Endometrium (tissue), 2 donors: ENCODE measurements around the gene LPO.

Source experiments
- FAIRE-seq: peaks from 2 replicates; lab custom pipeline; 2012; peaks lifted over from hg19 to GRCh38; lab: Jason Lieb, UNC
- donor health status: control.
- donor health status: control.

Gene LPO

DNA sequence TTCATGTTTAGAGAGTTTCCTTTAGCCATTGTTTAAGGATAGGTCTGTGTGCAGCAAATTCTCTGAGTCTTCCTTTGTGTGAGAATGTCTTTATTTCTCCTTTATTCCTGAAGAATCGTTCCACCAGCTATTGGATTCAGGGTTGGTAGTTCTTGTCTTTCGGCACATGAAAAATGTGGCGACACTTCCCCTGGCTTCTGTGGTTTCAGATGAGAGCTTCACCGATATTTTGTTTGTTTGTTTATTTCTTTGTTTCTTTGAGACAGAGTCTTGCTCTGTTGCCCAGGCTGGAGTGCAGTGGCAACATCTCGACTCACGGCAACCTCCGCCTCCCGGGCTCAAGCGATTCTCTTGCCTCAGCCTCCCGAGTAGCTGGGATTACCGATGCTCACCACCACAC is 23.8 kb downstream of the LPO start:
- FAIRE-seq, result no peak

DNA sequence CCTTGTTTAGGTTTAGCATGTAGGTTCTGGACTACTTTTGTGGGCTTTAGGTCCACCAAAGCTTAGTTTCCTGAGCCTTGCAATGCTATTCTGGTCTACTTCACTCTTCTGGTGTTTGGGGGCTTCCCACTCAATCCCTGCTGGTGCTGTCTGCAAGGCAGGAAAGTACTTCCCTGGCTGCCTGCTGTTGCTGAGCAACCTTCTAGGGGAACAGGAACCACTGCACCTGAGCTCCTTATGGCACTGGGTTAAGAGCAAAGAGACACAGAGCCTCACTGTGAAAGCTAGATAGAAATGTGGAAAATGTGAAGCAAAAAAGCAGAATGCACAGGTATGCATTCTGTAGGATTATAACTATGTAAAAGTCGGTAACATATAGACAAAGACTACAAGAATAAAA is 25.4 kb downstream of the LPO start:
- no peak for FAIRE-seq

DNA sequence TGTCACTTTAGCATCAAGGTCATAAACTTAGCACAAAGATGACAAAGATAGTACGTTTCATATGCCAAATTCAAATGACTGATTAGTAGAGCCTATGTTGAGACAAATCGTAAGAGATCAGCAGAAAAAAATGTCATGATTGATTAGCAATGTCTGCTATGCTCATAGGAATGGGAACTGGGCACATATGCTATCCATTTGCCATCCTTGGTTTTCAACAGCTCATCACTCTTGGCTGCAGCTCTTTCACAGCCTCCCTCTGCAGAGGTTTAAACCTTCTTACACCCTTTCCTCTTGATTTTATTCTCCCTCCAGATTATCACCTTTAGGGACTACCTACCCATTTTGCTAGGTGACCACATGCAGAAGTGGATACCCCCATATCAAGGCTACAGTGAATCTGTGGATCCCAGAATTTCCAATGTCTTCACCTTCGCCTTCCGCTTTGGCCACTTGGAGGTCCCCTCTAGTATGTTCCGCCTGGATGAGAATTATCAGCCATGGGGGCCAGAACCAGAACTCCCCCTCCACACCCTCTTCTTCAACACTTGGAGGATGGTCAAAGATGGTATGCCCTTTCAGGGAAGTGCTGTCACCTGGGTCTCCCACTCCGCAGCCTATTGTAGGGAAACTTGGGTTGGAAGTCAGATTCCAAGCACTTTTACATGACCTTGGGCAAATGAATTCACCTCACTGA is 26.2 kb downstream of the LPO start:
- no peak for FAIRE-seq

DNA sequence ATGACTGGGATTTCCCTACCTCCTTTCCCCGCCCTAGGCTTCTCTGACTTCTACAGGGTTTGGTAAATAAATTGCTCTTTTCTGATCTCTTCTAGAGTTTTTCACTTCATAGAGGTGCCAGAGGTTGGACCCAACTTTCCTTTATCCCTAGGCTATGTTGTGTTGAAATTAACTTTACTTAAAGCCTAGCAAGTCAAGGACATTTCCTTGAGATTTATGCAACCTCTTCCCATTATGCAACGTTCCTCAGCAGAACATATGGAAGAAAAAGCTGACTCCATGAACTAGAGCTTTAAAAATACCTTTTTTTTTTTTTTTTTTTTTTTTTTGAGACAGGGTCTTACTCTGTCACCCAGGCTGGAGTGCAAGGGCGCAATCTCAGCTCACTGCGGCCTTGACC is 26.9 kb downstream of the LPO start:
- FAIRE-seq, result no peak

DNA sequence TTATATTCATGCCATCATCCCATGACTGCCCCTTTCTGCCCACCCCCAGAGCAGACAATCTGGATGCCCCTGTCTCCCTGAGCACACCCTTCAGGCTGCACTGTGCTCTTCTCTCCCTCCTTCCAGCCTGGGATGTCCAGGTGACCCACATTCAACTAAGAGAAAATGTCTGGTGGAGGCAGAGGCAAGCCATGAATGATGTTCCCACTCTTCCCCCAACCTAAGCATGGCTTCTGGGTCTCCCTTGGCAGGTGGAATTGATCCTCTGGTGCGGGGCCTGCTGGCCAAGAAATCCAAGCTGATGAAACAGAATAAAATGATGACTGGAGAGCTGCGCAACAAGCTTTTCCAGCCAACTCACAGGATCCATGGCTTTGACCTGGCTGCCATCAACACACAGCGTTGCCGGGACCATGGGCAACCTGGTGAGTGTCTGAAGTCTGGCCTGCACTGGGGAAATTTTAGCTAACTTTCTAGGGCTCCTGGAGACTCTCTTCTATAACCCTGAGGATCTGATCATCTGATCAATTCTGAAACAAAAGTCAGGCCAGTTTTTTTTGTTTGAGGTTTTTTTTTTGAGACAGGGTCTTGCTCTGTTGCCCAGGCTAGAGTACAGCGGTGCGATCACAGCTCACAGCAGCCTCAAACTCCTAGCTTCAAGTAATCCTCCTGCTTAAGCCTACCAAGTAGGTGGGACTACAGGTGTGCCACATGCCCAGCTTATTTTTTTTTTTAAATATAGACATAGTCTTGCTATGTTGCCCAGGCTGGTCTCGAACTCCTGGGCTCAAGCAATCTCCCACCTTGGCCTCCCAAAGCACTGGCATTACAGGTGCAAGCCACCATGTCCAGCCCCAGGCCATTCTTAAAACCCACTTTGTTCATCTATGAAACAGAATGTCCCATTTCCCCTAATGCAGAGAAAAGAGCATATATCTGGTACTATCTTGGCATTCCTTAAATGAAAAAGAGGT is 27.8 kb downstream of the LPO start:
- FAIRE-seq, result no peak

DNA sequence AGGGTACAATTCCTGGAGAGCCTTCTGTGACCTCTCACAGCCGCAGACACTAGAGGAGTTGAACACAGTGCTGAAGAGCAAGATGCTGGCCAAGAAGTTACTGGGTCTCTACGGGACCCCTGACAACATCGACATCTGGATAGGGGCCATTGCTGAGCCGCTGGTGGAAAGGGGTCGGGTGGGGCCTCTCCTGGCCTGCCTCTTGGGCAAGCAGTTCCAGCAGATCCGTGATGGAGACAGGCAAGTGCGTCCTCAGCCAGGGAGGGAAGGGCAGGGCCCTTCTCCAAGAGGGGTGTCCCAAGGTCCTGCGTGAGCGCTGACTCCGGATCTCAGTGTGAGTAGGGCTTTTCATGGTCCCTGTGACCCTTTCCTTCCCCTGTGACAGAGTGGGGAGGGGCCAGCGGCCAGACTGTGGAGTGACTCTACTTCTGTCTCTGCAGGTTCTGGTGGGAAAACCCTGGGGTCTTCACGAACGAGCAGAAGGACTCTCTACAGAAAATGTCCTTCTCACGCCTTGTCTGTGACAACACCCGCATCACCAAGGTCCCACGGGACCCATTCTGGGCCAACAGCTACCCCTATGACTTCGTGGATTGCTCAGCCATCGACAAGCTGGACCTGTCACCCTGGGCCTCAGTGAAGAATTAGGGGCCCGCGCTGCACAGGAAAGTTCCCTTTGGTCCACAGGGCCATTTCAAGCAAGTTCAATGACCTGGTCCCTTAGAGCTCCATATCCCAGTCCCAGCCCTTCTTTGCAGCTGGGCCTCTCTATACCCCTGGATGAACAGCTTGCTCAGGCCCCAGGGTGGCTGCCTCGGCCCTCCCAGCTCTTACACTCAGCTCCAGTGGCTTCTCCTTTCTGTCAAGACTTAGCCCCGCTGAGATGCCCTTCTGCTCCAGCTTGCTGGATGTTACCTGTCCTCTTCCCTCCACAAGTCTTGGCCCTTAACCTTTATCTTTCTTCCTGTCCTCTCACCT is 29.3 kb downstream of the LPO start:
- no peak for FAIRE-seq

DNA sequence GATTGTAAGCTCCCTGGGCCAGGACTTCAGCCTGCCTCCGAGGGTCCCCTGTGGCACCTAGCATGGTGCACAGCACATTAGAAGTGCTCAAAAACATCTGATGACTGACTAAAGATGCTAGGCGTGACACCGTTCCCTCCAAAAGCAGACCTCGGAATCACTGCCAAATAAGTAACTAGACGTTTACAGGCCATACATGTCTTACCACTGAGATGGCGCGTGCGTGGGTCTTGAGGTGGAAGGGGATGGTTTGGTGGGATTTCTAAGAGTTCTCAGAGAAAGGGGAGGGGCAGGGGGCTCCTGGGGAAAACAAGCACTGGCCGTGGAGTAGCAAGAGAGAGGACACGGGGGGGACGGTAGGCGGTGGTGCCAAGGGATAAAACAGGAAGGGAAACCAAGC is 29.9 kb downstream of the LPO start:
- FAIRE-seq, result no peak

DNA sequence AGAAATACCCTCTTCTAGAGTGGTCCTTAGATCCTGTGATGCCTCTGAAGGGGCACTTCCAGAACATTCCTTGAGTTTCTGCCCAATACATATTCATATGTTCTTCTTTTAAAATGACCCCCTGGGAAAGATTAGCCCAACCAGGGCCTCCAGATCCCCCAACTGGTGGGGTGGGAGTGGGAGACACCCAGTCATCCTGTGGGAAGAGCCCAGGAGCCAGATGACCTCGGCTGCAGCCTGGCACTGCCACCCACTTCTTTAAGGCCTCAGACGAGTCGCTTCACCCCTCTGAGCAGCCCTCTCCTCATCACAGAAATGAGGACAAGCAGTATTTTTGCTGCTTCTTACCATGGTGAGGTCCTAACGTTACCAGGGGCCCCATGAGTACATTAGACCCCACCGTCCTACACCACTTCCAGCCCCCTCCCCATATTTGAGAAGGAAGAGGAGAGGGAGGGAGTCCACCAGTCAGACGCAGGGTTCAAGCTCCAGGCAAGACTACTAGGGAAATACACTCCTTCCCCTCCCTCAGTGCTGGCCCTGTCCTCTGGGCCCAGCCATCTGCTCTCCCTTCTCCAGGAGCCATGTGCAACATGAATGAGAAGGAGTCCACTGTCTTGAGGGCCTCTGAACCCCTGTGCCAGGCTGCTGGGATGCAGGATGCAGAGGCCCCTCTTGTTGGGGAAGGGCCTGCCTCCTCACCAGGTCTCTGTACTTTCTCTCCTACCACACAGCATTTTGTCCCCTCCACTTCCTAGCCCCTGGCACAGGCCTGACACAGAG is 30.6 kb downstream of the LPO start:
- no peak for FAIRE-seq

DNA sequence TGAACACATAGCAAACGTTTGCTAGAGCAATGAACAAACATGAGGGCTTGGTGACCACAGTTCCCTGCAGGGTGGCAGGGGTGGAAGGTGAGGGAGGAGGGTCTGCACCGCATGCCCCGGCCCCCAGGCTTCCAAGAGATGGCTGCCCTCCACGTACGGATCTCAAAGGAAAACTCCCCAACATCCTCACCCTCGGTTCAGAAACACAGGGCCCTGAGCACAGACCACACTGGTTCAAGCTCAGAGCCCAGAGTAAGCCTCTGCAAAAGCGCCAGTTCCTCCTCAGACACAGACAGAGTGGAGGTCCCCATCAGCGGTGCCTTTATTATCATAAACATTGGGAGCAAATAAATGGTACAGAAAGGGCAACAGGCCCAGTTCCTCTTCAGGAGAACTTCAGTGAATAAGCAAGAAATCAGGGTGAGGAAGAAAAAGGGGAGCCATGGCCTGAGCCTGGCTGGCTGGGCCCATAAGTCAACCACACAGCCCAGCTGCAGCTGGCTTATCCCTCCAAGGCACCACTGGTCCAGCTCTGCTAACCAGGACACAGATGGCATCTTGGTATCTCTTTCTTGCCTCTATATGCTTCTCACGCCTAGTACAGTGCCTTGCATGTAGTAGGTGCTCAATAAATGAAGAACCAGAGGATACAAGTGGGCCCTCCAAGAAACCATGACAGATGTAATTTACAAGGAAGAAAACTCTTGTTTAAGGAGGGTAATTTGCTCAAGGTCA is 31.3 kb downstream of the LPO start:
- no peak for FAIRE-seq

DNA sequence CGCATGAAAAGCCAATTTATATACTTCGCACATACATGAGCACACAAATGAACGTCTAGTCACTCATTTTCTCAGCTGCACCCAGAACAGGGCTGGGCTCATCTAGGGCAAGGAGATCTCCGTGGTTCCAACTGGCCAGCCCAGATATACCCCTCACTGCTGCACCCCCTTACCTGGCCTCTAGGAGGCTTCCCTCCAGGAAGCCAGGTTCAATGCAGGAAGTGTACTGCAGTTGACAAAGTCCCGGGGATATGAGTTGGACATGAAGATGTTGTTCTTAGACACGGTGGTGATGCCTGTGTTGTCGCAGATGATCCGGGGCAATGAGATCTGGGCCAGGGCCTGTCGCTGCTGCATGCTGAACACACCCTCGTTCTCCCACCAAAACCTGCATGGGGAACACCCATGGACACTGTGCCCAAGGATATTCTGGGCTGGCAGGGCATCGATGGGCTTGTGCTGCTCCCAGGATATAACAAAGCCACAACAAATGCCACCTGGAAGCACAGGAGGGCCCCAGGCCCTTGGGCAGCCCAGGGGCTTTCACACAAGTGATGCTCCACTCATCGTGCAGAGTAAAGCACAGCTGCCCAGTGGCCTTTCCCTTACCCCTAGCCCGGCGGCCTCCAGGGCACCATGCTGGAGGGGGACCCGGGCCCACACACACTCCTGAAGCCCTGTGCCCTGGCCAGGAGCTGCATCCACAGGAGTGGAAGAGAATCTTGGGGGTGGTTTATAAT is 32.3 kb downstream of the LPO start:
- no peak for FAIRE-seq

DNA sequence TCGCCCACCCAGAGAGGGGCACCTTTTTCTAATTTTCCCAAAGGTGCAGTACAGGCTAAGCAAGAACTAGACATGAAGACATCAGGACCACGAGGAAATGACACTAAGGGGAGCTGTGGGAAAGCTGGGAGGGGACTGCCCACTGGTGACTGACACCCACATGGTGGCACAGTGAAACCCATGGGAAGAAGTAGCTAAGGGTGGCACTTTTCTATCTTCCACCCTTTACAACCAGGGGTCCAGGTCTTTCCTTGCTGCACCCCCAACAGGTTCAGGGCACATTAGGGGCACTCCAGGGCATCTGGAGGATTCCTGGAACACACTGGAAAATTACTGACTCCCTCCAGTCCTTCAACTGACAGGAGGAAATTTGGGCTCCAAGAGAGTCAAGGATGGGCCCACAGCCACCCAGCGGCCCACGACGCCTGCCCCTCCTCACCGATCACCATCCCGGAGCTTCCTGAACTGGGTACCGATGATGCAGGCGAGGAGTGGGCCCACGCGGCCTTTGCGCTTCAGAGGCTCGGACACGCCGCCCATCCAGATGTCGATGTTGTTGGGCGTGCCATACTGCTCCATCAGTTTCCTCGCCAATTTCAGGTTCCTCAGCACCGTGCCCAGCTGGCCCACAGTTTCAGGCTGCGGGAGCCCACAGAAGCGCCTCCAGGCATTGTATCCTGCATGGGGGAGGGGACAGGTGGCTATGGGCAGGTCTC is 33.0 kb downstream of the LPO start:
- FAIRE-seq, result no peak

DNA sequence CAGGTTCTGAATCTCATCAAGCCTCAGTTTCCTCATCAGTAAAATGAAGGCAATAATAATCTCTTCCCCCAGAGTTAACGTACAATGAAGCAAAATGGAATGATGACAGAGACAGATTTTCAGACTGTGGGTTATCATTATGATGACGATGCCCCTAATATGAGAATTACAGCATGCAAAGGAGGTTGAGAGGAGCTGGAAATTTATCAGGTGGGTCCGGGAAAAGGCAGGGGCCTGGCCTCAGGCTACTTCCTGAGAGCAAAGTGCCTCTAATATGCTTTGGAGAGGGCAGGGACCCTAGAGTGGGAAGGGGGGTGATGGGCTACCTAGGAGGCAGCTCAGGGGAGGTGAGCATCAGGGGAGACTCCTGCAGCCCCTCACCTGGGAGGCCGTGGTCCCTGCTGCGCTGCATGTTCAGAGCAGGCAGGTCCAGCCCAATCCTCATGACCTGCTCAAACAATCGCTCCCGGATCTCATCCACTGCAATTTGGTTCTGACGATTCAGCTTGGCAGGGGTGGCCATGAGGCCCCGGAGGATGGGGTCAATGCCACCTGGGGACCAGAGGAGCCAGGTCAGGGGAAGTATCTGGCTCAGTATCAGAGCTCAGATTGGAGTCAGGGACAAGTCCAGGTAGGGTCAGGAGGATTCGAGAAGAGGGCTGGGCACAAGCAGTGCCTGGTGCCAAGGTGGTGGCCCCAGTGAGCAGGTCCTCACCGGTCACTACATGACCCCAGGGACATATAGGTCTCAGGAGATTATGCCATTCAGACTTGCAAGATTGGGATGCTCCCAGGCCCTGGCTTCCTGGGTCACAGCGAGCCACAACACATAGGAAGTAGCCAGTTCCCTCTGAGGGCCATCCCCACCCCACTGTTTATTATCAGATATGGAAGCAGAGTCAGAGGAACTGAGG is 34.2 kb downstream of the LPO start:
- no peak for FAIRE-seq

DNA sequence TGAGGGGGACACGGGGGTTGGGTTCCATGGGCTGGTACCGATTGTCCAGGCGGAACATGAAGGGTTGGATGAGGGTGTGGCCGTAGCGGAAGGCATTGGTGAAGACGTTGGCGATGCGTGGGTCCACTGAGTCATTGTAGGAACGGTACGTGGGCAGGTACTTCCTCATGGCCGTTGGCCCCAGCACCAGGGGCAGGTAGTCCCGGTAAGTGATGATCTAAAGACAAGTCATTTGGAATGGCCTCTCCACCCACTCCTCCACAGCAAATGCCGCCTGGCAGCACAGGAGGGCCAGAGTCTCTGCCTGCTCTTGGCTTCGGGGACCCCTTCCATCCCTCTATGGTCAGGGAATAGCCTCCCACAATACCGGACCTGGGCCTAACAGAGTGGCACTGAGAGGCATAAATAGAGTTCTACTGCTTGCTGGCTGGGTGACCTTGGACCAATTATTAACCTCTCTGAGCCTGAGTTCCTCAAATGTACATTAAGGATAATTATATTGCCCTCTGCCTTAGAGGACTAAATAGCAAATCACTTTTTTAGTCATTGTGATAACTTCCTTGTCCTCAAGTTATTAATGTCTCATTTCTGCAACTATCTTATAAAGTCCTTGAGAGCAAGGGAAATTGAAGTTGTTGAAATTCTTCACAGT is 35.2 kb downstream of the LPO start:
- no peak for FAIRE-seq

DNA sequence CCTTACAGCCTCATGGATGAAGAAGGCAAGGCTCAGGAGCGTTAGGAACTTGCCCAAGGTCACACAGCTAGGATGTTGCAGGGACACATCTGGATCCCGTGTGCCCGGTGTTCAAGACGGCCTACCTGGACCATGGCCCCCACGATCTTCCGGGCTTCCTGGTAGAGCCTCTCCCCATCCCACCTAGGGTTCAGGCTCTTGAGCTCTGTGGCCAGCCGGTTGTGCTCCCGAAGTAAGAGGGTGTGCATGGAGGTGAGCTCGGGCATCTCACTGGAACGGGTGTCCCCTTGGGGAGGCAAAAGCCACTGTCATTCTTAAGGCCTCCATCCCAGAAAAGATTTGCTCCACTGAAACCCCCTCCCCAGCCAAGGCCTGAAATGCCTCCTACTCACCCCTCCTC is 37.0 kb downstream of the LPO start:
- no peak for FAIRE-seq

DNA sequence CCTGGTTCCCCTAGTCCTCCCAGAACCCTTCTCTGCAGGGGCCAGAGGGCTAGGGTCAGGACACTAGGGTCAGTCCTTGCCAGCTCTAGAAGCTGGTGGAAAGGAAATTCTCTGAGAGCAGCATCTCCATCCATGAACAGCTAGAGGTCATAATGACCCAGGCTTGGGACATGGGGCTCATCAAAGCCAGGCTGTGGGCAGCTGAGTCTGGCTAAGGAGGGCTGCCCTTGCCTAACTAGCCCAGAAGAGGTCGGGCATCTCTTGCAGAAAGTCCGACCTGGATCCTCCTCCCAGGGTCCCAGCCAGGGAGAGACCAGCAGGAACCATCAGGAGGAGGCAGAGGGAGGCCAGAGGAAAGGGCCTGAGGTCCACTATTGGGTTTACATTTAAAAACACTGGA is 38.0 kb downstream of the LPO start:
- no peak for FAIRE-seq

DNA sequence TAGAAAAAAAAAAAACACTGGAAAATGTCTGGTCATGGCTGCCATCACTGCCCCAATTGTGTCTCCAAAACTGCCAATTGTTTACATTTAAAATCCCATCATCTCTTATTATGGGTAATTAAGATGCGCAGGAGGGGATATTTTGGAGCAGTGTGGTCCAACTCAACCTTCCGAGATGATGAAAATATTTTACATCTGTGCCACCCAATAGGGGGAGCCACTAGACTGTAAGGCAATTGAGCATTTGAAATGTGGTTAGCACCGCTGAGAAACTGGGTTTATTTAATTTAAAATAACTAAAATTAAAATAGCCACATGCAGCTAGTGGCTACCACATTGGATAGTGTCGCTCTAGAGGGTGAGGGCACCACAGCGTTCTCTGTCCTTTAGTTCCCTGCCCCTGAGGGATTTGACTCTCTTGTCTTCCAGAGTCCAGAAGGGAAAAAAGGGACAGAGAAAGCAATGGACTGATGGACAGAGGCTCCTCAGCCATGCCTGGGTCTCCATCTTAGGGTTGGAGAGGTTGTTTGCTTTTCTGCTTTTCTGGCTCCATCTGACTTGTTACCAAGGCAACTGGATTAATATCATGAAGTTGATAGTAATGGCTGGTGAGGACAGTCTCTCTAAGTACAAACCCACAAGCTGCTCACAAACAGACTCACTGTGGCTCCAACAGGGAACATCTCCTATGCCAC is 38.9 kb downstream of the LPO start:
- FAIRE-seq, result no peak
